Mucosa of descending colon (tissue), 3 donors: Measurements from ENCODE around the gene KEL. TPM values are rescaled to one million over a fixed set of nuclear protein-coding genes. Genes with fewer than 3 reads are reported as not detected.

Experiments used
- ATAC-seq: fragments of 200-7000 bp; cut with Tn5 transposase; one replicate; pipeline ENCODE4 v1.9.1; 2020; ENCODE audit warnings: mild to moderate bottlenecking, moderate library complexity
- DNase-seq, 3 donors: peaks; one replicate each; pipeline ENCODE4 v3.0.0-alpha.2; 2020
- H3K36me3 ChIP-seq: fragments of 200-600 bp; one replicate; pipeline ENCODE4 v1.8.0; 2021; ENCODE audit warnings: low read depth, mild to moderate bottlenecking
- H3K4me1 ChIP-seq: fragments of 200-600 bp; one replicate; pipeline ENCODE4 v1.8.0; 2021; ENCODE audit warnings: low read depth, mild to moderate bottlenecking
- H3K4me3 ChIP-seq: fragments of 200-600 bp; one replicate; pipeline ENCODE4 v1.8.0; 2021; ENCODE audit warnings: mild to moderate bottlenecking
- H3K9me3 ChIP-seq: fragments of 200-600 bp; one replicate; pipeline ENCODE4 v1.8.0; 2021; ENCODE audit warnings: mild to moderate bottlenecking
- CTCF ChIP-seq: fragments of 200-600 bp; IDR thresholded peaks from one replicate; pipeline ENCODE4 v1.8.0; 2022; ENCODE audit warnings: antibody characterized with exemption, mild to moderate bottlenecking
- intact Hi-C, 2 donors: fragments of 100-400 bp; cut with DNase I in 1 of 2; cut with micrococcal nuclease in 1 of 2; formaldehyde crosslinking; loops; one replicate each; pipeline versions ENCODE4 v1.11.0 to v1.11.1; 2022; cut with DNase I, micrococcal nuclease
- total RNA-seq, 3 donors: library from RNA; stranded (reverse); fragmentation: NEBNext Ultra II Directional in 2 of 3; extraction: Animal tissue kit (Norgen Biotek cat#: 25700) in 2 of 3; gene quantifications; one replicate each; pipeline versions ENCODE4 v1.2.1 to v1.2.4, GENCODE V29; 2021 to 2023
- donor health status: DM: no; HTN: no; CAD: no; lungs with moderate emphysema.
- donor health status: DM: no; HTN: no; CAD: no.
- donor health status: DM: no; HTN: yes; CAD: no.

Gene KEL
- total RNA-seq, 3 donors from 2014 or later, result 0.55 TPM; not detected in 2

DNA sequence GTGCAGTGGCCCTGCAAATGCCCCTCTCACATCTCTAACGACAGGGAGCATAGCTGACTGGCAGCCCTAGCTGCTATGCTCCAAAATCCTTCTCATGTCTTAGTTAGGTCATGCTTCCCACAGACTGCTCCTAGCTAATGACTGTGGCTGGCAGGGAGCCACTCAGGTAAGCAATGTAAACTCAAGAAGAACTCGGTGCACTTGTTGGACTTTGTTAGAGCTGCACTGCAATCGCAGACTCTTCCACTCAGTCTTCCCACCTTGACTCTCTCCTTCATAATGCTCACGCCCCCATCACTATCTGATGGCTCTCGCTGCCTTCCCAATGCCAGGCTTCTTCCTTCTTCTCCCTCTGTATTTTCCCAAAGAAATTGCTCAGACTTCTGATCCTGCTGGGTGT, 40.7 kb upstream of the KEL start:
- intact Hi-C loops, result loop anchor here in 1 of 2 donors (10.0 kb wide), 1 partner anchor 148 kb away; the partner anchor contains the start of gene EPHB6
- DNase-seq, result peak in 2 of 3 donors; percentile 38 to 60
- TF ChIP-seq CTCF, result no peak
- no peaks in the 10 kb centered on the region for H3K36me3 ChIP-seq
- H3K4me1 ChIP-seq, result no peaks in the 10 kb centered on the region
- peak; percentile 52 for ATAC-seq
- H3K9me3 ChIP-seq, result no peaks in the 10 kb centered on the region
- H3K4me3 ChIP-seq, result no peak overlapping the region

DNA sequence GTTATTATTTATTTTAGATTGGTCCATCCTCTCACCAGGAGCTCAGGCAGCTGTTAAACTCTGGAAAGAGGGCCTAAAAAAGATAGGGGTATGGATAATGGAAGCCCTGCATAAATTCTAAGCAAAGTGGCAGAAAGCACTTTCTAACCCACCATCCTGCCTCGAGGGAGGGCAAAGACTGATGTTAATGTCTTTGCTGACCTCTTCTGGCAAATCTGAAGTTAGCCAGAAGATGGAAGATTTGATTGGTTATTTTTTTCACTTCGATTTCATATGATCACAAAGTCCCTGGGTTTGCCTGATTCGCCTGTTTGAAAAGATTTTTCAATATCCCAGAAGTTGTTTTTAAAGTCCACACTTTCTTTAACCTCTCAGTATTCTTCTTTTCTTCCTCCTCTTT, 39.9 kb upstream of the KEL start:
- Histone ChIP-seq H3K4me3 (no peak overlapping the region), H3K4me1 (no peaks in the 10 kb centered on the region), H3K36me3 (no peaks in the 10 kb centered on the region), H3K9me3 (no peaks in the 10 kb centered on the region)
- DNase-seq, result no peak
- no peak for TF ChIP-seq CTCF
- no peak for ATAC-seq
- intact Hi-C loops, result loop anchor here in 1 of 2 donors (10.0 kb wide), 1 partner anchor 147 kb away; the partner anchor contains the start of gene EPHB6

- intact Hi-C loops, result loop anchor here in 1 of 2 donors (10.0 kb wide), 1 partner anchor 146 kb away; the partner anchor contains the start of gene EPHB6
- Histone ChIP-seq H3K9me3 (no peaks in the 10 kb centered on the region), H3K36me3 (no peaks in the 10 kb centered on the region), H3K4me3 (no peak overlapping the region), H3K4me1 (no peaks in the 10 kb centered on the region)
- DNase-seq, result no peak
- TF ChIP-seq CTCF, result no peak
- ATAC-seq, result no peak
These were observed 38.5 kb upstream of the KEL start for GRCh38 chr7:143000648-143001047.

GRCh38 chr7:142999793-143000192, 37.6 kb upstream of the KEL start:
- no peak overlapping the region for H3K4me3 ChIP-seq
- ATAC-seq, result no peak
- TF ChIP-seq CTCF, result no peak
- no peaks in the 10 kb centered on the region for H3K36me3 ChIP-seq
- intact Hi-C loops, result loop anchor here in 1 of 2 donors (10.0 kb wide), 1 partner anchor 145 kb away; the partner anchor contains the start of gene EPHB6
- H3K9me3 ChIP-seq, result no peaks in the 10 kb centered on the region
- DNase-seq, result no peak
- no peaks in the 10 kb centered on the region for H3K4me1 ChIP-seq

GRCh38 chr7:142998966-142999365, 36.8 kb upstream of the KEL start:
- Histone ChIP-seq H3K4me1 (no peaks in the 10 kb centered on the region), H3K36me3 (no peaks in the 10 kb centered on the region), H3K9me3 (no peaks in the 10 kb centered on the region), H3K4me3 (no peak overlapping the region)
- DNase-seq (no peak), ATAC-seq (no peak)
- intact Hi-C loops, result no loop called here
- no peak for TF ChIP-seq CTCF
